Superior temporal gyrus (tissue), 1 donor: ENCODE measurements around the gene GLOD4.
"Not testable (repeated sequence)": the region's sequence is repeated elsewhere in the genome, so short reads cannot be mapped to it uniquely, and the experiment has no call there.

Experiments
- DNase-seq: peaks from one replicate; pipeline ENCODE4 v3.0.0-alpha.2; 2016; ENCODE audit errors: extremely low spot score

The GLOD4 gene

GRCh38 chr17:778096-778495, 4.0 kb downstream of the GLOD4 start:
- no peak for DNase-seq

- no peak for DNase-seq
Observed at GRCh38 chr17:774313-774584, 7.8 kb downstream of the GLOD4 start.

GRCh38 chr17:773467-774312, 8.4 kb downstream of the GLOD4 start:
- DNase-seq: no peak

- no peak for DNase-seq
Observed at GRCh38 chr17:773016-773415, 9.1 kb downstream of the GLOD4 start.

- no peak for DNase-seq
Observed at GRCh38 chr17:767076-767475, 15.0 kb downstream of the GLOD4 start.

- DNase-seq: no peak
Observed at GRCh38 chr17:760371-760770, 21.7 kb downstream of the GLOD4 start.

- no peak for DNase-seq
Observed at GRCh38 chr17:759964-760363, 22.1 kb downstream of the GLOD4 start.

- DNase-seq: not testable (repeated sequence)
Observed at GRCh38 chr17:756010-756567, 26.0 kb downstream of the GLOD4 start.

- not testable (repeated sequence) for DNase-seq
Observed at GRCh38 chr17:755319-755961, 26.6 kb downstream of the GLOD4 start.

GRCh38 chr17:753418-753817, 28.7 kb downstream of the GLOD4 start:
- DNase-seq: no peak

- DNase-seq: no peak
Observed at GRCh38 chr17:752620-753219, 29.4 kb downstream of the GLOD4 start.

- peak; percentile 85 for DNase-seq
Observed at GRCh38 chr17:752002-752619, 30.0 kb downstream of the GLOD4 start, which contains the start of gene GEMIN4. Gene GEMIN4, minus strand, starts transcription at chr17:752264. Its CDS starts 122 bp downstream, at chr17:752142.

GRCh38 chr17:751269-752001, 30.6 kb downstream of the GLOD4 start:
- no peak for DNase-seq

- DNase-seq: no peak
Observed at GRCh38 chr17:750431-751037, 31.5 kb downstream of the GLOD4 start.

- DNase-seq: not testable (repeated sequence)
Observed at GRCh38 chr17:749359-749758, 32.7 kb downstream of the GLOD4 start.

- not testable (repeated sequence) for DNase-seq
Observed at GRCh38 chr17:748604-749003, 33.5 kb downstream of the GLOD4 start.

- no peak for DNase-seq
Observed at GRCh38 chr17:746783-747629, 35.1 kb downstream of the GLOD4 start.

- DNase-seq: no peak
Observed at GRCh38 chr17:746181-746580, 35.9 kb downstream of the GLOD4 start.

GRCh38 chr17:745406-745805, 36.7 kb downstream of the GLOD4 start:
- DNase-seq: no peak

- DNase-seq: no peak
Observed at GRCh38 chr17:744937-745336, 37.1 kb downstream of the GLOD4 start.
